ENCODE data around the gene RELA.
"Not testable (repeated sequence)": the region's sequence is repeated elsewhere in the genome, so short reads cannot be mapped to it uniquely, and the experiment has no call there.

Gene RELA

DNA sequence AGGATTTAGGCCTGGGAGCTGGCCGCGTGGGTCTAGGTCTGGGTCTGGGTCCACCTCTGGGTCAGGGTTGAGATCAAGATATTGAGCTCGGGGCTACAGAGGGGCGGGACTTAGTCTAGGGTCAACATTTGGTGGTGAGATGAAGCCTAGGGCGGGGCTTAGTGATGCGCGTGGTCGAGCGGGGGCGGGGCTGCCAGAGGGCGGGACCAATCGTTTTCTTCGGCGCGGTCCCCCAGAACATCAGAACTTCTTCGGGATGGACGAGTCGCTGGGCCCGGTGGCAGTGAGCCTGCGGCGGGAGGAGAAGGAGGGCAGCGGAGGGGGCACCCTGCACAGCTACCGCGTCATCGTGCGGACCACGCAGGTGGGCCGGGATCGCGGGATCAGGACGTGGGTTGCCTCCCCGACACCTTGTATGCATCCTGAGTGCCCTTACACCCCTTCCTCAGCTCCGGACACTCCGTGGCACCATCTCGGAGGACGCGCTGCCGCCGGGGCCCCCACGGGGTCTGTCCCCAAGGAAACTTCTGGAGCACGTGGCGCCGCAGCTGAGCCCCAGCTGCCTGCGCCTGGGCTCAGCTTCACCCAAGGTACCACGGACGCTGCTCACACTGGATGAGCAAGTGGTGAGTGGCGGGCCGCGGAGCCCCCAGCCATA, 20.6 kb downstream of the RELA start:
- FAIRE-seq (no peak), DNase-seq (ENCODE audit: insufficient read length) (no peak)
- TF ChIP-seq POLR2A (IDR thresholded peaks at IDR 0.05; ENCODE audit: low read depth, low read length), result no peak
- no peak for TF ChIP-seq TAF1 (IDR thresholded peaks at IDR 0.05; ENCODE audit: borderline replicate concordance, low read depth, low read length)
- TF ChIP-seq POLR2AphosphoS5 (IDR thresholded peaks at IDR 0.05; ENCODE audit: low read depth, low read length), result no peak

DNA sequence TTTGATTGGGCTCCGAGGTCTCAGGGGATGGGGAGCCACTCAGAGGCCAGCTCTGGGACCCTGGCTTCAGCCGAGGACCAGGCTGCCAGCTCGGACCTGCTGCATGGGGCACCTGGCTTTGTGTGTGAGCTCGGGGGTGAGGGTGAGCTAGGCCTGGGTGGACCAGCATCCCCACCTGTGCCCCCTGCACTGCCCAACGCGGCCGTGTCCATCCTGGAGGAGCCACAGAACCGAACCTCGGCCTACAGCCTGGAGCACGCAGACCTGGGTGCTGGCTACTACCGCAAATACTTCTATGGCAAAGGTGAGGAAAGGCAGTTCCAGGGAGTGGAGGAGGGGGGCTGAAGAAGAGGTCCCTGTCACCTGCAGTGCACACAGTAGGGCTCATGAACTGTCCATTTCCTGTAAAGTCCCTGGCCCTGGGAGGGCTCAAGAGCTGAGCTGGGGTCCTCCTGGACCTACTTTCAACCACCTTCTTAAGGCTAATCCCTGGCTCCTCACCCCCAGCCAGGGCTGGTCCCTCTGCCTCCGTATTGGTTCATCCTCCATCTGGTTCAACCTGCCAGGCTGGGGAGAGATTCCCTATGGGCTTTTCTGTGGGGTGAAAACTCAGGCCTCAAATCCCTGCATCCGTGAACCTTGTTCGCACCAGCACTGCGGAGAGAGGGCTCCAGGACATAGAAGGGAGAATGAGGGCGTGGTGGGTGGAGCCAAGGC, 21.3 kb downstream of the RELA start:
- peak; percentile 40 for FAIRE-seq
- DNase-seq (ENCODE audit: insufficient read length), result no peak

GRCh38 chr11:65640483-65641296, 22.0 kb downstream of the RELA start:
- no peak for TF ChIP-seq TAF1 (IDR thresholded peaks at IDR 0.05; ENCODE audit: borderline replicate concordance, low read depth, low read length)
- TF ChIP-seq POLR2A (IDR thresholded peaks at IDR 0.05; ENCODE audit: low read depth, low read length), result no peak
- DNase-seq (ENCODE audit: insufficient read length) (no peak), FAIRE-seq (no peak)

More for the DNA sequence above, 21.3 kb downstream of the RELA start:
- TF ChIP-seq POLR2AphosphoS5 (IDR thresholded peaks at IDR 0.05; ENCODE audit: low read depth, low read length) (no peak), TAF1 (IDR thresholded peaks at IDR 0.05; ENCODE audit: borderline replicate concordance, low read depth, low read length) (no peak), POLR2A (IDR thresholded peaks at IDR 0.05; ENCODE audit: low read depth, low read length) (no peak)

DNA sequence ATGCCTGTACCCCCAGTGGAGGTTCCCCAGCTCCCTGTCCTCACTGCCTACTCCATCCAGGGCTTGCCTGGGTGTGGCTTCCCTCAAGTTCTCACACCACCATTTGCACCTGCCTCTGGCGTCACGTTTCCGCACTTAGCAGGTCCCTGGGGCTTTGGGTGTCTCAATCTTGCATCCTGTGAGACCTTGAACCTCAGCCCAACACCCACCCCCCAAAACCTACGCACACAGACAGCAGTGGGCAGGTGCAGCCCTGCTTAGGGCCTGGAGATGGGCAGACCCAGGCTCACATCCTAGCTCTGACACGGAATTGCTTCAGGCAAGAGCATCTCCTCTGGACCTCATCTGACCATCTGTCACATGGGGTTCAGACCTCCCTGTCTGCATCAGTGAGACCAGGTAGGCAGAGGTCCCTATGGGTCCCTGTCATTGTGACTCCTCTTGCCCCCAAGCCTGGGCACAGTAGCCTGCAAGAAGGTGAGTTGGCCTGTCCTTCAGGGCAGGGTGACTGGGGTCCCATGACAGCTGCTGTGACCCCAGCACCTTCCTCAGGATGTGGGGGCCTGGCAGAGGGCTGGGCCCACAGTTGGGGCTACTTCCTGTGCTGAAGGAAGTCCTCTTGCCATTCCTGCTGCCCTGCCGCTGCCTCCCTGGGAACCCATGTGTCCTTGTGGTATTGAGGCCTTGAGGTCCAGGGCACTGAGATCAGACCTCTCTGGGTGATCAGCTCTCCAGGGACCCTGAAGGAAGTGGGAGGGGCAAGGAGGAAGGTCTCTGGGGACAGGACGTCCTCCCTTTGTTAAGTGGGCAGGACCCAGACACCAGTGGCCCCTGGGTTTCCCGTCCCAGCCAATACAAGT, 22.9 kb downstream of the RELA start:
- FAIRE-seq (peak; percentile 98), DNase-seq (ENCODE audit: insufficient read length) (peak; percentile 57)
- TF ChIP-seq TAF1 (IDR thresholded peaks at IDR 0.05; ENCODE audit: borderline replicate concordance, low read depth, low read length) (no peak), POLR2A (IDR thresholded peaks at IDR 0.05; ENCODE audit: low read depth, low read length) (peak; percentile 63; the same call in 1 of the 2 replicates), POLR2AphosphoS5 (IDR thresholded peaks at IDR 0.05; ENCODE audit: low read depth, low read length) (peak; percentile 53; the same call in 1 of the 2 replicates)

DNA sequence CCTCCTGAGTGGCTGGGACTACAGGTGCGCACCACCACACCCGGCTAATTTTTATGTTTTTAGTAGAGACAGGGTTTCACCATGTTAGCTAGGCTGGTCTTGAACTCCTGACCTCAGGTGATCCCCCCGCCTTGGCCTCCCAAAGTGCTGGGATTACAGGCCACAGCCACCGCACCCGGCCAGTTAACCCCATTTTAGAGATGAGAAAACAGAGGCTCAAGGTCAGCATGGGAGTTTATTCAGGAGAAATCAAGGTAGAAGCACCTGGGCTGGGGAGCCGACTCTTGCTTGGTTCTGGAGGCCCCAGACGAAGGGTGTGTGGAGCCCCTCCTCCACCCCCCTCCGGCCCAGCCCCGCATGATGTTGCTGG, 23.5 kb downstream of the RELA start:
- not testable (repeated sequence) for FAIRE-seq; DNase-seq (ENCODE audit: insufficient read length)

DNA sequence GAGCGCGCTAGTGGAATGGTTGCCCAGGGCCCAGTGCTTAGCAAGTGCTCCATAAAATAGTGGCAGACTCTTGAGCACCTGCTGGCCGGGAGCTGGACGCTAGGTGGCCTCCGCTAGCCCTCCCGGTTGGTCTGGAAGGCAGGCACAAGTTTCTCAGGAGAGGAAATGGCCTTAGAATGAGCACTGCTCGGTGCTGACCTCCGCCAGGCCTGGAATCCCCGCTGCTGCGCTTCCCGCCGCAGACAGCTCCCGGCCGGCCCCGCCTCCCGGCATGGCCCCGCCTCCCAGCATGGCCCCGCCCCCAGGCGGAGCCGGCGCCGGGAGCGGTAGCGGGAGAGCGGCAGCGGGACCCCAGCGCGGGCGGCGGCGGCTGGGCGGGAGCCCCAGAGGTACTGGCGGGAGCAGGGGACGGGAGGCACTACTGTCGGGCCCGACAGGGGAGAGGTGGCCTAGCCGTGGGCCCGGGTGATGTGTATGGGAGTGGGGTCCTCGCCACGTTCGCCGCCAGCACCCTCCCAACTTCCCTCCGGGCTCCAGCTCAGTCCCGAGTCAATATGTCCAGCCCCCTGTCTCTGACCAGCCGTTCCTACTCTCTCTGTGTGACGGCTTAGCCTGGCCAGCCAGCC, 24.8 kb downstream of the RELA start, which contains the start of gene SIPA1:
SIPA1 (plus strand) TSS at position 308 of the 626 bp plus-strand sequence. CDS start 2,821 bp downstream, outside the sequence.
- peak; percentile 80 for DNase-seq (ENCODE audit: insufficient read length)
- peak; percentile 96 for FAIRE-seq
- TF ChIP-seq POLR2A (IDR thresholded peaks at IDR 0.05; ENCODE audit: low read depth, low read length) (peak; percentile 68; the same call in 1 of the 2 replicates), TAF1 (IDR thresholded peaks at IDR 0.05; ENCODE audit: borderline replicate concordance, low read depth, low read length) (no peak), POLR2AphosphoS5 (IDR thresholded peaks at IDR 0.05; ENCODE audit: low read depth, low read length) (peak; percentile 33; the same call in 1 of the 2 replicates)

DNA sequence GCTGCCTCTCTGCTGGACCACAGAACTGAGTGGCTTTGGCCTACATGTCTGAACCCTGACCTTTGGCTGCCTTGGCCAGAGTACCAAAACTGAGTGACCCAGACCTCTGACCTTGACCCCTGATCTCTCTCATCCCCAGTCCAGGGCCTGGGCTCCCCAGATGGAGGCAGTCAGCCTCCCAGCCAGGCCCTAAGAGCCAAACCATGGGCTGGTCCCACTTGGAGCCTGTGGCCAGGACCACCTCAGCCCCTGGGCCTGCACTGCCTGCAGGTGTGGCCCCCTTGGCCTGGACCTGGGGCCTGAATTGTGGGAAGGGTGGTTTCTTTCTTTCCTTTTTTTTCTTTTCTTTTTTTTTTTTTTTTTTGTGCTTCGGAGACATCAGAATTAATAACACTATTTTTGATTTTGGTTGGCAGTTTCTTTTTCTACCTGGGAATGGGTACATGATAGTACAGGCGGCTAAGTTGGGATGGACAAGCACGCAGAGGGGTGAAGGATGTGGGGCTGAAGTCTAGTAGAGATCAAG, 25.6 kb downstream of the RELA start:
- DNase-seq (ENCODE audit: insufficient read length) (no peak), FAIRE-seq (no peak)
- no peak for TF ChIP-seq TAF1 (IDR thresholded peaks at IDR 0.05; ENCODE audit: borderline replicate concordance, low read depth, low read length)
- TF ChIP-seq POLR2A (IDR thresholded peaks at IDR 0.05; ENCODE audit: low read depth, low read length), result no peak
- no peak for TF ChIP-seq POLR2AphosphoS5 (IDR thresholded peaks at IDR 0.05; ENCODE audit: low read depth, low read length)

DNA sequence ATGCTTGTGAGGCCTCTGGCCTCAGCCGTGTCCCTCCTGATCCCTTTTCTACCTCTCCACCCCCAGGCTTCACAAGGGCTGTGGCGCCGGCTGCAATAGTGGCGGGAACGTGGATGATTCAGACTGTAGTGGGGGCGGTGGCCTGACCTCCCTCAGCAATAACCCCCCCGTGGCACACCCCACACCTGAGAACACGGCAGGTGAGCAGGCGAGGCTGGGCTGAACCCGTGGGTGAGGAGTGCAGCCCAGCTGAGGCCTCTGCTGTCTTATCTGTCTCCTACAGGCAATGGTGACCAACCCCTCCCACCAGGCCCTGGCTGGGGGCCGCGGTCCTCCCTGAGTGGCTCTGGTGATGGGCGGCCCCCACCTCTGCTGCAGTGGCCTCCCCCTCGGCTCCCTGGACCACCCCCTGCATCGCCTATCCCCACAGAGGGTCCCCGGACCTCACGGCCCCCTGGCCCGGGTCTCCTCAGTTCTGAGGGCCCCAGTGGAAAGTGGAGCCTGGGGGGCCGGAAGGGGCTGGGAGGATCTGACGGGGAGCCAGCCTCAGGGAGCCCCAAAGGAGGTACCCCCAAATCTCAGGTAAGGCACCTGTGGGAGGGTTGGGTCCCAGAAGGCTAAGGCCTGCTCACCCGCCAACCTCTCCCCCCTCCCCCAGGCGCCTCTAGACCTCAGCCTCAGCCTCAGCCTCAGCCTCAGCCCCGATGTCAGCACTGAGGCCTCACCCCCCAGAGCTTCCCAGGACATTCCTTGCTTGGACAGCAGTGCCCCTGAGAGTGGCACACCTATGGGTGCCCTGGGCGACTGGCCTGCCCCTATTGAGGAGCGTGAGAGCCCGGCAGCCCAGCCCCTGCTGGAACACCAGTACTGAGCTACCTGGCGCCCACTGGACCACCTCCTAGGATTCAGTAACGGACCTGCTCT, 26.3 kb downstream of the RELA start:
- FAIRE-seq (no peak), DNase-seq (ENCODE audit: insufficient read length) (no peak)
- TF ChIP-seq POLR2A (IDR thresholded peaks at IDR 0.05; ENCODE audit: low read depth, low read length) (no peak), POLR2AphosphoS5 (IDR thresholded peaks at IDR 0.05; ENCODE audit: low read depth, low read length) (no peak), TAF1 (IDR thresholded peaks at IDR 0.05; ENCODE audit: borderline replicate concordance, low read depth, low read length) (no peak)

- no peak for FAIRE-seq
- no peak for TF ChIP-seq TAF1 (IDR thresholded peaks at IDR 0.05; ENCODE audit: borderline replicate concordance, low read depth, low read length)
- TF ChIP-seq POLR2A (IDR thresholded peaks at IDR 0.05; ENCODE audit: low read depth, low read length), result no peak
- TF ChIP-seq POLR2AphosphoS5 (IDR thresholded peaks at IDR 0.05; ENCODE audit: low read depth, low read length), result no peak
- no peak for DNase-seq (ENCODE audit: insufficient read length)
These were observed 27.6 kb downstream of the RELA start for GRCh38 chr11:65634905-65635731.
